GM12801 (cell line): ENCODE data around the gene TTLL5.

Experiments
- CTCF ChIP-seq: IDR thresholded peaks from one replicate; pipeline ENCODE4 v1.5.1; 2011; ENCODE audit warnings: control low read depth; ENCODE audit not compliant: insufficient read length; ENCODE audit errors: extremely low read depth

Gene TTLL5

GRCh38 chr14:75847584-75847983, 186.5 kb downstream of the TTLL5 start:
- no peak for TF ChIP-seq CTCF

GRCh38 chr14:75848167-75848913, 187.3 kb downstream of the TTLL5 start:
- no peak for TF ChIP-seq CTCF

GRCh38 chr14:75849300-75849895, 188.4 kb downstream of the TTLL5 start:
- no peak for TF ChIP-seq CTCF

- TF ChIP-seq CTCF: no peak
Observed at GRCh38 chr14:75851574-75851866, 190.5 kb downstream of the TTLL5 start.

- TF ChIP-seq CTCF: no peak
Observed at GRCh38 chr14:75854111-75854799, 193.2 kb downstream of the TTLL5 start.

GRCh38 chr14:75857199-75857598, 196.2 kb downstream of the TTLL5 start:
- TF ChIP-seq CTCF: no peak

GRCh38 chr14:75858362-75858761, 197.3 kb downstream of the TTLL5 start:
- TF ChIP-seq CTCF: no peak
